GM18519 (cell line): Measurements from ENCODE around the gene DSG4.
"Not testable (repeated sequence)": the region's sequence is repeated elsewhere in the genome, so short reads cannot be mapped to it uniquely, and the experiment has no call there.

ENCODE experiments used
- ATAC-seq: cut with Tn5 transposase; IDR thresholded peaks from one replicate; pipeline ENCODE4 v1.9.1; 2021; ENCODE audit warnings: mild to moderate bottlenecking, moderate library complexity; ENCODE audit not compliant: unreplicated experiment, low FRiP score

DSG4 gene

DNA sequence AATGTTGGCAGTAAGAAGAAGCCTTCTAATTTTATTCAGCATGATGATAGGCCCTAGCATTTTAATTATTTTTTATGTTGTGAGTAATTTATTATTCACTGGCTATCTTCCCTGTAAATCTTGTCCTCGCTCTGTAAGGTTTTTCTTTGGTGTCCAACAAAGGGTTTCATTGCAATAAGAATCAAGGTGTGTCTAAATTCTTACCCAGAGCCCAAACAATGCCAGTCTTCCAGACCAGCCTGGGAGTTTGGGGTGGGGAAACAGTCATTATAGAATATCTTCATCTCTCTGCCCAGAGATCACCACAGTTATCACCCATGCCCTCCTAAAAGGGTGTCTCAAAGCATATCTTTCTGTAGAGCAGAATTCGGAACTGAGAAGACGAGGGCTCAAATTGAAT lies at the start of gene DSG4:
TSS of gene DSG4 (plus strand) at position 301 of the 400 bp plus-strand sequence. CDS start 135 bp downstream, outside the sequence.
- ATAC-seq, result no peak

DNA sequence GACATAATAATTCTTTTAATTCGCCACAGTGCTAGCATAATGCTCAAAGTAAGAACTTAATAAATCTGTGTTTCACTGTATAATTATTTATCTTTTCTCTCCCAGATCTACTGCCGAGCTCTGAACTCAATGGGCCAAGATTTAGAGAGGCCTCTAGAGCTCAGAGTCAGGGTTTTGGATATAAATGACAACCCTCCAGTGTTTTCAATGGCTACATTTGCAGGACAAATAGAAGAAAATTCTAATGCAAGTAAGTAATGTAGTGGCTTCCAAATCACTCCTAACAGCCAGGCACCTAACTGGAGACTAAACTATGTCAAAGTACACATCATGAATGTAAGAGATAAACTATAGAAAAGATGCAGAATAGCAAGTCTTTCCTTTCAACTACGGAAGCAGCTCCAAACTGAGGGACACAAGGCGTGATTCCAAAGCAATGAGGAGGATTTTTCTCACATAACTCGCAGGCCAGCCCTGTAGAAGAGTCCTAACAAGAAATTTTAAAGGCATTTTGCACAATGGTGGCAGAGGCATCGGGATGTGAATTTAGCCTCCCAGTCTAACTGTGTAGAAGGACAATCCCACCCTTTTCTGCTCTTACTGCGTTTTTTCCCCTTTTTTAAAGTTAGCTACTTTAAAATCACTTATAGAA lies 46.7 kb upstream of the DSG4 start:
- no peak for ATAC-seq

- no peak for ATAC-seq
Observed at GRCh38 chr18:31343454-31343853, 33.1 kb upstream of the DSG4 start.

- ATAC-seq, result not testable (repeated sequence)
Observed at GRCh38 chr18:31353336-31353735, 23.2 kb upstream of the DSG4 start.

GRCh38 chr18:31354990-31355389 lies 21.6 kb upstream of the DSG4 start:
- ATAC-seq, result no peak

DNA sequence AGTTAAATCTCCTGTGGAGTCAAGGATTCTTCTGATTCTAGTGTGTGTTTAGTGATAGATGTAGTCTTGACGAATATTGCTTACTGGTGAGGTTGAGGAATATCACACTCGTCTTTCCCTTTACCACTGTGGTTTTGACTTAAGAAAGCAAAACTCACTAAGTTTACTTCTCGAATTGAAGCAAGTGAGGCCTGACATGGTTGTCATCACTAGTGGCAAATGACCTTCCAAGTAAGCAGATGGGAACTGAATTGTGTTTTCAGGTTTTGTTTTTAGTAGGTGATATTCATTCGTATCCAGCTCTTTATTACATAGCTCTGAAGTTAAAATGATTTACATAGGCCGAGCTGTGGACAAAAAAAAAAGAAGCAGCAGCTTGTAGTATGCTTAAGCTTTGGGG lies 20.6 kb upstream of the DSG4 start:
- ATAC-seq, result no peak

DNA sequence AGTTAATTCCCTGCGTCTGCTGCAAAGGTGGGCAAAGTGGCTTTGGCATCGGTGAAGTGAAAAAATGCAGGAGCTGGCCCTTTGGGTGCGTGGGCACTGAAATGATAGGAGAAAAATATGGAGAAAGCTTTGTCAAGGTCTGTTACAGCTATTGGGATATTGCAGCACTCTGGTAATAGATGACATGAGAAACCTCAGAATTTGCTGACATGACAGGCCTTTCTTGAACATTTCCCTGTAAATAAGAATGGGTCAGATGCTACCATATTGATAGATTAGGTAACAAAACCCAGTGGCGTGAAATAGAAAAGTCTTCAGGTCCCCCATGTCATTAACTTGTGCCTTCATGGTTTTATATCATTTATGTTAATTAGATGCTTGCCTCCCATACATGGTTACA lies 12.4 kb upstream of the DSG4 start:
- ATAC-seq, result no peak

DNA sequence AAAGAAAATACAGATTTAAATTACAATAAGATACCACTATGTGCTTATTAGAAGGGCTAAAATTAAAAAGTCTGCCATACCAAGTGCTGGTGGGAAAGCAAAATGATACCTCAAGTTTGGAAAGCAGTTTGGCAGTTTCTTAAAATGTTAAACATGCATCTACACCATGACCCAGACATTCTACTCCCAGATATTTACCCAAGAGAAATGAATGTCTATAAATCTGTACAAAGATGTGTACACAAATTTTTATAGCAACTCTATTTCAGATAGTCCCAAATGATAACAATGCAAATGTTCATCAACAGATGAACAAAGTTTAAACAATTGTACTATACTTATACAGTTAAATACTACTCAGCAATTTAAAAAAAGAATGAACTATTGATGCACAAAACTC lies 7.1 kb upstream of the DSG4 start:
- no peak for ATAC-seq

DNA sequence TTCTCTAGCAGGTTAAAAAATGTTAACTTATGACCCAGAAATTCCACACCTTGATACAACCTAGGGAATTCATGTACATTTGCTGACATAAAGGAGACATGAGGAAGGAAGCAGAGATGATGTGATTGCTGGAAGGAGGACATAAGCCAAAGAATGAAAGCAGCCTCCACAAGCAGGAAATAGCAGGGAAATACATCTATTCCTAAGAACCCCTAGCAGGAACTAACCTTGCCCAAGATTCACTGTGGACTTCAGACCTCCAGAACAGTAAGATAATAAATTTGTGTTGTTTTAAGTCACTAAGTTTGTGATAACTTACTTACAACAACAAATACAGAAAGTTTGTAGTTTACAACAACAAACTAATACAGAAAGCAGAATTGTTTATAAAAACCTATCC lies 4.6 kb upstream of the DSG4 start:
- no peak for ATAC-seq

DNA sequence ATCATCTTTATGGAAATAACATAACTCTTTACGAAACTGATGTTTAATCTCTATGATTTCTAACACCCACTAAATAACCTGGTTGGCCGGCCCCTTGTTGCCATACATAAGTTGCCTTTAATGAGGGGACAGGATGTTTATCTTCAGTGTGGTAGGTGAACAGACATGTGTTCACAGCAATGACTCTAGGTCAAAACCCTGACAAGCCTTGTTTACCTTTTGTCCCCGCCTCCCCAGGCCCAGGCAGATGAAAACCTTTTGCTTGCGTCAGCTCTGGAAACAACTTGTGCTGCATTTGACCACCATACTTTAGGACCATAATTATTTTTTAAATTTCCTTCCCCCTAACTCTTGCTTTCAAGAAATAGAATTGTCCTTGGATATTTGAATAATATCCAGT lies 2.9 kb upstream of the DSG4 start:
- ATAC-seq, result no peak

GRCh38 chr18:31380912-31381311 lies 4.3 kb downstream of the DSG4 start:
- no peak for ATAC-seq

GRCh38 chr18:31382107-31382506 lies 5.5 kb downstream of the DSG4 start:
- no peak for ATAC-seq

DNA sequence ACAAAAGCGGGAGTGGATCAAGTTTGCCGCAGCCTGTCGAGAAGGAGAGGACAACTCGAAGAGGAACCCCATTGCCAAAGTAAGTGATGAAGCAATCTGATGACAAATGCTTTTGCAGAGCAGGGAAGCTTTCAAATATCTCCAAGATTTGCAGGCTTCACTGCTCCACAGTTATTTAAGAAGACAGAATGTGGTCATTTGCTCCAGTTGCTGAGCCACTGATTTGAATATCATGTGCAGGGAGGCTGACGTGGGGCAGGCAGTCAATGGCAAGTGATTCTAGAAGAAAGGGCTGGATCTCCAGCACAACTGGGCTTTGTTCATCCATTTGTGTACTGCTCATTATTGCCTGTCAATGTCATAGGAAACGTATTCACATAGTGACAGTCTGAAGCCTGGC lies 10.2 kb downstream of the DSG4 start:
- no peak for ATAC-seq

GRCh38 chr18:31393286-31393685 lies 16.7 kb downstream of the DSG4 start:
- ATAC-seq, result no peak

DNA sequence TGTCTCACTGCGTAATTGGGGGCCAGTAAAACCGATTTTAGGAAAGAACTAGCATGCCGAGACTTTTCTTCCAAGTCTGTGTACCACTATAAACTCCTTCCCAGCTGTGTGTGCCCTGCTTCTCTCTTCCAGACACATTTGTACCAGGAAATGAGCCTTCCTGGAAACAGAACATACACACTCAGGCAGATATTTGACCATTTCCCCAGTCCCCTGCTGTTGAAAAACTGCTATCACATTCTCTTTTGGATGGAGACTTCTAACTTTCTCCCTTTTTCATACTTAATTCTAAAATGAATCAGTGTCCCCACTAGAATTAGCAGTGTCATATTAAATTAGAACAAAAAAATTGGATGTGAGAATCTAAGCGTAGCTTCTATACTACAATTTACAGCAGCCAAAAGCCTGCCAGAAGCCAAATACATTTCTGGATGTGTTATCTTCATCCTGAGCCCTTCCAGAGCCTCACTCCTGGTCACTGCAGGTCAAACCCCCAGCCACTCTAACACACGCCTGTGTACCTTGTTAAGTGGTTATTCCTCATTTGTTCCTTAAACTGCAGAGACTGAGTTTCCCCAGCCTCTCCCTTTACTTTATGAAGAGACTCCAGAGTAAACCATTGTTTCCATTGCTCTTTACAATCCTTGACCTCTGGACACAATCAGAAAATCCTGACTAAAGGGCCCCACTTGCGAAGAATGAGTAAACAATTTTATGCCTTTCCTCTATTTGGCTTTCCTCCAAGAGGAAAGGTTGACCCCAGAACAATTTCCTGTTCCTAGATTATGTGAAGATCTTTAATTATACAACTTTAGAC lies 20.4 kb downstream of the DSG4 start:
- no peak for ATAC-seq

DNA sequence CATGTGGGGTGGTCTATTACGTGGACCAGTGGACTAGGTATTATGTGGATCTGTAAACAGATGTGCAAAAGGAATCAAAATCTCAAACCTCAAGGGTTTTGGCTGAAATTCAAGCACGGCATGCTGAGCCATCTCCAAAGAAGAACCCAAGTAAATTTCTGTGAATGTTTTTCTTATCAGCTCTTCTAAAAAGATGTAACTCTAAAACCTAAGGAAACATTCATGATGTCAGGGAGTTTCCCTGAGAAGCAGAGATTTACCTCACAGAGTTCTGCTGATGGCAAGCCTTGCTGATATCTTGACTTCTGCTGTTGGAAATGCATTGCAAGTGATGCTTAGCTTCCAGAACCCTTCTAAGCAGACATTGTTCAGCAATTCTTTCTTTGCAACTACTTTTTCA lies 21.6 kb downstream of the DSG4 start:
- no peak for ATAC-seq

DNA sequence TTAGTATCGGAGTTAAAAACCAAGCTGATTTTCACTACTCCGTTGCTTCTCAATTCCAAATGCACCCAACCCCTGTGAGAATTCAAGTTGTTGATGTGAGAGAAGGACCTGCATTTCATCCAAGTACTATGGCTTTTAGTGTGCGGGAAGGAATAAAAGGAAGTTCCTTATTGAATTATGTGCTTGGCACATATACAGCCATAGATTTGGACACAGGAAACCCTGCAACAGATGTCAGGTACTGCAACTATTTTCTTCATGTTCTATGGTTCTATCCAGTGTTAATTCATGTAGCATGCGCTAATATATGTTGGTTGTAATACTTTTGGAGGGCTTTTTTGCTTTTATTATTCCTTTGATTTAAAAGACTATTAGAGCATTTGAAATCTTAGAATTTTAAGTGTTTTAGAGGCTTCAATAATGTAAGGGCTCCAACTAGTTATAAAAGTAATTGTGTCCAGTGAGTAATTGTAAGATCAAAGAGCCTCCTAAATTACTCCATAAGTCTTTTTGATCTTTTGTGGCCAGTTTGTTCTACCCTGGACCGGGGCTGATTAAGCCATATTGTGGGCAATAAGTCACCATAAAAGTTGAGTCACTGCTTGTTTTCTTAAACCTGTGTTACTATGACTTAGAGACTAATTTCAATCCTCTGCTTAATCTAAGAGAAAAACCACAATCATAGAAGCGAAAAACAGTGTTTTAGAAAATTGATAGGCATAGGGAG lies 22.9 kb downstream of the DSG4 start:
- no peak for ATAC-seq

- ATAC-seq, result no peak
Observed at GRCh38 chr18:31401156-31402025, 24.8 kb downstream of the DSG4 start.

DNA sequence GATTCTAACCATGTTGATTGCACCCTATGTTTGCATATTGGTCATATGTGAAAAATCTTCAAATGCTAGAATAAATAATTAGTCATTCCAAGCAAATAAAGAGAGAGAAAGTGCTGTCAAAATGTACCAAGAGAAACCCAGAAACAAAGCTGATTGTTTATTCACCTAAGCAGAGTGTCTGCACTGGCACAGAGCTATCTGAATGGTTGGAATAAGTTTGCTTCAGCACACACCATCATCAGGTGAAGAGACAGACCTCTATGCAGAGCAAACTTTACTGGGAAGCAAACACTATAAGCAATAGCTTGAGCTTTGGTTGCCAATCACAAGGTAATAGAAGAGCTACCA lies 25.4 kb downstream of the DSG4 start:
- no peak for ATAC-seq

DNA sequence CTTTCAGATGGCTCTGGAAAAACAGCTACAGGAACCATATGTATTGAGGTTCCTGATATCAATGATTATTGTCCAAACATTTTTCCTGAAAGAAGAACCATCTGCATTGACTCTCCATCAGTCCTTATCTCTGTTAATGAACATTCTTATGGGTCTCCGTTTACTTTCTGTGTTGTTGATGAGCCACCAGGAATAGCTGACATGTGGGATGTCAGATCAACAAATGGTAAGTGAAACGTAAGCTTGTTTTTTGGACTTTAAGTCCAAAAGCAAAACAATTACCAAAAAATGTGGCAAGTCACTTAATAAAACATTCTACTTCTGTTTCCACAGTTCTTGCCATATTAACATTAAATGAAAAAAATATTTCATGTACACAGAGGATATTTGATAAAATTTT lies 26.8 kb downstream of the DSG4 start:
- no peak for ATAC-seq

- peak; percentile 62 for ATAC-seq
Observed at GRCh38 chr18:31407649-31408048, 31.1 kb downstream of the DSG4 start.
